ENCODE results near the gene PPP1R14B.
A peak's percentile ranks its signal among the peaks of the same experiment; 100 is the strongest.

Gene PPP1R14B

DNA sequence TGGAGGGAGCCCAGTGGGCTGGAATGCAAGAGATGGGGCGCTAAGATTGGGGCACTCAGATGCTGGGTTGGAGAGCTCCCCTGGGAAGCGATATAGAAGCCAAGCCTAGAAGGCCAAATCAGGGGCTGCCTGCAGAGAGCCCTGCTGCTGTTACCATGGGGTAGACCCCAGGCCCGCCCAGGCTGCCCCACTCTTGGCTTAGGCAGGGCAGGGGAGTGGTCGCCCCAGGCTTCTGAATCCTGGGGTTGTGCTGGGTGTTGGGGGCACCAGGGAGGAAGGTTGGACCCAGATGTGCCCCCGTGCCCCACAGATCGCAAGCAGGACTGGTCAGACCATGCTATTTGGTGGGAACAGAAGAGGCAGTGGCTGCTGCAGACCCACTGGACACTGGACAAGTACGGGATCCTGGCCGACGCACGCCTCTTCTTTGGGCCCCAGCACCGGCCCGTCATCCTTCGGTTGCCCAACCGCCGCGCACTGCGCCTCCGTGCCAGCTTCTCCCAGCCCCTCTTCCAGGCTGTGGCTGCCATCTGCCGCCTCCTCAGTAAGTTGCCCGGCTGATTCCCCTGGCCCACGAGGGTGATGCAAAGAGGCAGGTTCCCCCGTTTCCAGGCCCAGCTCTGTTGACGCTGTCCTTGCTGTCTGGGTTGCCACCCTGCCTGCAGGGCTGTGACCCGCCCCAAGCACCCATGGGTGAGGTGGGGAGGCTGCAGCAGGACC, 36.3 kb downstream of the PPP1R14B start:
- no peak for DNase-seq (ENCODE audit: low read depth)

DNA sequence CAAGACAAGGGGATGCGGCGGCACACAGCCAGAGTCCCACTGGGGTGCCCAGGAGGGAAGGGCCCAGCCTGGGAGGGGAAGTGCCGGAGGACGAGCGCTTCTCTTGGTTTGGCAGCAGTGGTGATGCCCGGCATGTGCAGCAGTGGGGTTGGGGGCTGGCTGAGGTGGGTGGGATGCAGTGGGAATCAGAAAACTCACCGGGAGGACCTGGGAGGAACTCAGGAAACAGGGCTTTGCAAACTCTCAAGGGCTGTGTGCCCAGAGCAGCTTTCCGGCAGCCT, 37.2 kb downstream of the PPP1R14B start:
- no peak for DNase-seq (ENCODE audit: low read depth)

GRCh38 chr11:64208796-64209562, 37.8 kb downstream of the PPP1R14B start:
- DNase-seq (ENCODE audit: low read depth) = no peak

DNA sequence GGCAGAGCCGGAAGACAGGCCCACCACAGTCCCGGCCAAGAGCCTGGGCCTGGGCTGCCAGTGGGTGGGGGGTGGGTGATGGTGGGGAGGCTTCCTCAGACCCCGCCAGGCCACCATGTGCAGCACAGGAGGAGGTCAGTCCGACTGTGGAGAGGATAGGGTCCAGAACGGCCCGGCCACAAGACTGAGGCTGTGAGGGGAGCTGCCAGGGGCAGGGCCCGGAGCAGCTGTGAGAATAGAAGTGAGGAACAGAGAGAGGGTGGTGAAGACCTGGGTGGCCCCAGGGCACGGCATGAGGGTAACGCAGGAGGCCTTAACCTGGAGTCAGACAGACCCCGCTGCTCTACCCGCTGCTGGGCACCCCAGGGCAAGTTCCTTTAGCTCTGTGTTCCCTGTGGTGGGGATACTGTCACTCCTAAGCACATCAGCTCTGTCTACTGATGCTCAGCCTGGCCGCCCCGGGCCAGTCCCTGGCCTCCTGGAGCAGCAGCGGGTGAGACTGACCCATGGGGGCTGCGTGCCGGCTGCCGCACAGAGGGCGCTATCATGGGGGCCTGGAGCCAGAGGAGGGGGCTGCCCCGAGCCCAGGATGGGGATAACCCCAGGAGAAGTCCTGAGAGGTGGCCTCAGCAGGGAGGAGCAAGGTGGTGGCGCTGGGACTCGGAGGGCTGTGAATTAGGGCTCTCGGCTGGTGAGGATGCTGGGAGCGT, 38.5 kb downstream of the PPP1R14B start:
- DNase-seq (ENCODE audit: low read depth) = no peak

GRCh38 chr11:64207256-64208085, 39.3 kb downstream of the PPP1R14B start:
- DNase-seq (ENCODE audit: low read depth) = peak; percentile 72

- no peak for DNase-seq (ENCODE audit: low read depth)
Measured at GRCh38 chr11:64206457-64207255, 40.1 kb downstream of the PPP1R14B start, which contains the start of gene FERMT3. Gene FERMT3 (plus strand): TSS chr11:64206721. CDS start chr11:64207365, 644 bp downstream.

DNA sequence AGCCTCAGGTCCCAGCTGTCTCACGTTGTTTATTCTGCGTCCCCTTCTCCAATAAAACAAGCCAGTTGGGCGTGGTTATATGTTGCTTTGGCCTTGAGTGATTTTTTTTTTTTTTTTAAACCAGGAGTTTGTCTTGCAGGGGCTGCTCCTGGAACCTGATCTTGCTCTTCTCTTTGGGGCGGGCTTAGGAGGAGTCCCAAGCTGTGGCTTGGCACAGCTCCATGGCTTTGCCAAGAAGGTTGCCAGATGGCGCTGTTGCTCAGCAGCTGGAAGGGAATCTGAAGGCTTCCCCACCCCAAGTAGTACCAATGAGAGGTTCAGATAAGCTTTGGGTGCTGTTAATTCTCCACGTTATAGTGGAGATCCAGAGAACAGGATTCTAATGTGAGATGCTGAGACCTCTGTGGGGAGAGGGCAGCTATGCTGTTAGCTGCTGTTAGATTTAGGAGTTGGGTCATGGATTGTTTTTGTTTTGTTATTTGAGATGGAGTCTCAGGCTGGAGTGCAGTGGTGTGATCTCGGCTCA, 42.2 kb downstream of the PPP1R14B start:
- DNase-seq (ENCODE audit: low read depth) = peak; percentile 91

- DNase-seq (ENCODE audit: low read depth) = no peak
Measured at GRCh38 chr11:64204080-64204440, 42.7 kb downstream of the PPP1R14B start.

GRCh38 chr11:64203421-64204079, 43.2 kb downstream of the PPP1R14B start:
- no peak for DNase-seq (ENCODE audit: low read depth)

- no peak for DNase-seq (ENCODE audit: low read depth)
Measured at GRCh38 chr11:64202992-64203391, 43.8 kb downstream of the PPP1R14B start.

- DNase-seq (ENCODE audit: low read depth) = no peak
Measured at GRCh38 chr11:64201543-64201942, 45.2 kb downstream of the PPP1R14B start.

GRCh38 chr11:64198511-64198910, 48.2 kb downstream of the PPP1R14B start:
- DNase-seq (ENCODE audit: low read depth) = no peak

- no peak for DNase-seq (ENCODE audit: low read depth)
Measured at GRCh38 chr11:64196626-64197025, 50.1 kb downstream of the PPP1R14B start.

All from GM04504 (cell line).